Stimulated activated CD8-positive, alpha-beta memory T cell treated with anti-CD3 and anti-CD28 coated beads, Interleukin-7, amount 100 ng/mL, for 1 hour (primary cell): ENCODE data around the gene TAB2.
"Not testable (repeated sequence)": the region's sequence is repeated elsewhere in the genome, so short reads cannot be mapped to it uniquely, and the experiment has no call there.

Experiments
- DNase-seq, 2 donors: peaks; one replicate each; pipeline ENCODE4 v3.0.0-alpha.2; 2020; ENCODE audit warnings: low read depth in 2 of 2

Gene TAB2

DNA sequence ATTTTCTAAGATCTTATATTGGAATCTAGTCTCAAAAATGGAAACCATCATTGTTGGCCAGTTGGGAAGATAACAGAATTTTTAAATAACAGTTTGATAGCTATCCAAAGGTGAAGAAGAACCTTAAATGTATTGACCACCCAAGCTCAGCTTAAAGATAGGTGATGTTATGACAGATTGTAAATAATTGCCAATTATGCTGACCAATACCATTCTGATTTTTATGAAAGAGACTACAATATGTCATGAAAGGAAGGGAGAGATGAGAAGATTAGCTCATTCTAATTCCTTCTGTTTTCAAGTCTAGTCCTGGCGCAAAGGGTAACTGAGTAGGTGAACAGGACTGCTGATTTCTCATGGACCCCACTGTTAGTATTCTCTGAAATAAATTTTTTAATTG is 5.7 kb upstream of the TAB2 start:
- no peak for DNase-seq

DNA sequence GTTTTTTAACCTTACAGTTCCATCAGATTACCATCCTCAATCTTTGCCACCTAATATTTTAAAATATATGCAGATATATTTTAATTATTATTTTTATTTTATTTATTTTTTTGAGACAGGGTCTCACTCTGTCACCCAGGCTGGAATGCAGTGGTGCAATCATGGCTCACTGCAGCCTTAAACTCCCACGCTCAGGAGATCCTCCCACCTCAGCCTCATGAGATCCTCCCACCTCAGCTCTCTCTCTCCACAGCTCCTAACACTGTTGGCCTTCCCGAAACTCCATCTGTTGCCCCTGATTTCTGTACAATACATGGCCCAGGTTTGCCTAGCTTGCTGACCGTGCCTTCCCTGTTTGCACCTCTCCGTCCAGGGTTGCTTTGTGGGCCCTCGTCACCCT is 4.4 kb upstream of the TAB2 start:
- no peak for DNase-seq

DNA sequence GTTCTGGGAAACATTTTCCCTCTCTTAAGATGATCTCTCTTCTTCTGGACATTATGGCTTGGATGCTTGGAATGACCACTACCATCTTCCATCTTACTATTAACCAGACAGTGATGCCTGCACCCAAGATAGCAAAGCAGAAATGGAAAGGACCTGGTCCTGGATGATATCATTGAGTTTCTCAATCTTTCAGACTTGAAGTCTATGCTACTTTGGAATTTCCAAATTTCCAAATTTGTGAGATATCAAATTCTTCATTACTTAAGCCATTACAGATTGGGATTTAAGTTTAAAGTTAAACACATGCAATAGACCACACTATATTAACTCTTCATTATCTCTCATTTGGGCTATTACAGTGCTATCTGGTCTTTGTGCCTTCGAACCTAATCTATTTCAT is 3.7 kb upstream of the TAB2 start:
- DNase-seq: no peak

DNA sequence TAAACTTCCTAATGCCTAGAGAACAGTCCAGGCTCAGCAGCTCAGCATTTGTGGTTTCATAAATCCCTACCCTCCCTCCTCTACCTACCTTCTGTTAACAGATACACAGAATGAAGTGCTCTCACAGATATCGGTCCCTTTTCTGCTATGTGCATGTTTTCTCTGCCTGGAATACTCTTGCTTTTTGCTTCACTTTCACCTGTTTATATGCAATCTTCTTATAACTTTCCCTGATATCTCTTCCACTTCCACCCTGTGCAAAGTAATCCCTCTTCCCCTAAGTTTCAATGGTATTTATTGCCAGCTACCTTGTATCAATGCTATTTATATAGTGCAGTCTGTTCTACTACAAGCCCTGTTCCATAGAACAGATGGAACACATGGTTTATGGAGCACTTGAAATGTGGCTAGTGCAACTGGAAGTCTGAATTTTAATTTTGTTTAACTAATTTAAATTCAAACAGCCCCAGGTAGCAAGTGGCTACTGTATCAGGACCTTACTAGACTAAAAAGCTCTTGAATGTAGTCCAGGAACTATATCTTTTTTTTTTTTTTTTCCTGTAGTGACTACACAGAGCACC is 3.1 kb upstream of the TAB2 start:
- no peak for DNase-seq

DNA sequence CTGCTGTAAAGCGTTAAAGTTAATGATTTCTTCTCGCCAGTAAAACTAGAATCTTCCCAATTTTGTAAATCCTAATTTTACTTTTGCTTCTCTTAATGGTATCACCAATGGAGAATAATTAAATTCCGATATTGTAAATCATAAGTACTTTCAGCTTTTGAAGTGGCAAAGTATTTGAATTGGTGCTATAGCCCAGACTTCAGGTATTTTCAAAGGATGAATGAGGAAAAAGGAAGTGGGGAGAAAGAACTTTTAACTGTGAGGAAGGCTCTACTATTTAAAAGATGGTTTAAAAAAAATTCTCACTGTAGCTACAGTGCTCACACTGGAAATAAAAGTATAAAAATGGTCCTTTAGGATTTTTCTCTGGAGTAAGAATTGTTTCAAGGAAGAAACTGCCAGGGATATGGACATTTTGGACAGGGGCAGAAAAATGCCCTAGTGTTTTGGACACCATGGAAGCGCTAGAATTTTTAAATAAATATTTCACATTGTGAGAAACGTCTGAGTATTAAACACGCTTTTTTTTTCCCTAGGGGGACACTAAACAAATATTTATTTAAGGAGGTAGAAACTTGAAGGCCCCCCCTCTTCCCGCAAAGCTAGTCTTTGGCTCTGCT is 1.3 kb upstream of the TAB2 start:
- no peak for DNase-seq

DNA sequence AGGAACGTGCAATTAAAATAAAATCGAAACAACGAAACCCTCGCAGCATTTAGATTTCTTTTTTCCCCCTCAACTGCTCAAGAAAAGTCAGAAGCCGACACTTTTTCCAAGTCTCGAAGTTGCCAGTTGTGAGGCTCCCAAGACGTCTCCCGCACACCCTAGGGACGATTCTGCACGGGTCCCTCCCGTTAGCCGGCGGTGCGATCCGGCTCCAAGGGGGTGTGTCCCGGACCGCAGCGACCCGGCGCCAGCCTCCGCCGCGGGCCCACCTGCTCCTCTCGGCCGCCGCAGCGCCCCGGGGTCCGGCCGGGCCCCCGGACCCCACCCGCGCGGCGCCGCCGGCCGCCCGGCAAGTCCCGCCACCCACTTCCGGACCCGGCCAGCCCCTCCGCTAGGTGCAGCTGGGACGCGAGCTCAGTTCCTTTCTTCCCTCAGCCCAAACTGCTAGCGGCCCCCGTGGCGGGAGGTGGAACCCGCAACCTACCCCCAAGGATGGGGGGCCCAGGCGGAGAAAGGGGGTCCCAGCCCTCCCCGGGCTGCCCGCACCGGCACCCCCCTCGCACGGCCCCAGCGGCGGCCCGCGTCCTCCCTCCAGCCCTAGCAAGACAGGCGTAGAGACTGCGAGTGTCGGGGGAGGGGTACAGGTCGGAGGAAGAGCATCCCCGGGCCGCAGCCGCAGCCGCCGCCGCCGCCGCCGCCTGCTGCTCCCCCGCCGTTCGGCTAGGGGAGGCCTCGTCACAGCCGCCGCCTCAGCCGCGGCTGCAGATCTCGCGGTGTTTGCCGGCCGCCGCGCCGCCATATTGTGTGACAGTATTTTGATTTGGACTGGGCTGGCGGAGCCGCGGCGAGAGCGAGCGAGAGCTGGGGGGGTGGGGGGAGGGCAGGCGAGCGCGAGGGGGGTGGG is 520 bp upstream of the TAB2 start:
- peak; percentile 73 to 77 for DNase-seq

DNA sequence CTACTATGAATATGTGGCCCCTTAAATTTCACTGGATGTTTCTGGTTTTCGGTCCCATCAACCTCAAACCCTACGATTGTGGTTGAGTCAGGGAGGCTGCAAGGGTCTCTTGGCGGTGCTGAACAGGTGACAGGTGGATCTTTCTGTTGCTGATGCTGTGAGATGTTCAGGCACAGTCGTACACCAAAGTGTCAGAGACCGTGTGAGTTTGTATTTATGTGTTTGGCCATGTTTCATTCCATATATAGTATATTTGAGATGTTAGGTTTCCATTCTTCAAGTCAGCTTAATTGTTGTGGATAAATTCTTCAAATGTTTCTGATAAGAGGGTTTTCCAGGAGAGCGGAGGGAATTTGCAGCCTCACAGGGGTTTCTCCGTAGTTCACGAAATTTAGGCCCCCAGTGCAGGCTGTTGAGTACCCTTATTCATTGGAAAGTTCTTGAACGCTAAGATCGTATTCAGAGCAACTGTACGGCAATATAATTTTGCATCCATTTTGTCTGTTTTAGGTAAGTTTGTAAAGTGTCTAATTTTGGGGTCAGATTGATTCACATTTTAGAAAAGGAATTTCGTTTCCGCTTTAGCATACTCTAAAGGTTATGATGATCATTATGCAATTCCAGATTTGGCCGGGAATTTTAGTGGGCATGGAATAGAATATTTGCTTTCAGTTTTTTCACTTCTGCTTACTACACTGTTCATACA is 1.2 kb downstream of the TAB2 start:
- DNase-seq: peak in 1 of 2 donors; percentile 19

DNA sequence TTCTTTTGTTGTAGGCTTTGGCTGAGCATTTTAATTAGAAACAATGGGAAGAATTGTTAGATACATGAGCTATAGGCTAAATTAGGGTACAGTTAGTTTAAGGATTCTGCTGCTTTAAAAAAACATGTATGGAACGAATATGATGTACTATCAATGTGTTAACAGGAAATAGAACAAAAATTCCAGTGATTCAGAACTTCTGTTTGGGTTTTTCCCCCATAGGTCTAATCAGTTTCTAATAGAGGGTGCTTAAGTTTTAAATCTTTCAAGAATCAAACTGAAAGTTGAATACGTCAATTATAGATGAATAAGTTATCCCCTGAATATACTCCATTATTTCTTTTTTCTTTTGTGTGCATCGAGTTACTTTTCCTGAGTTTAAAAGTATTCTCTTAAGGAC is 1.9 kb downstream of the TAB2 start:
- no peak for DNase-seq

DNA sequence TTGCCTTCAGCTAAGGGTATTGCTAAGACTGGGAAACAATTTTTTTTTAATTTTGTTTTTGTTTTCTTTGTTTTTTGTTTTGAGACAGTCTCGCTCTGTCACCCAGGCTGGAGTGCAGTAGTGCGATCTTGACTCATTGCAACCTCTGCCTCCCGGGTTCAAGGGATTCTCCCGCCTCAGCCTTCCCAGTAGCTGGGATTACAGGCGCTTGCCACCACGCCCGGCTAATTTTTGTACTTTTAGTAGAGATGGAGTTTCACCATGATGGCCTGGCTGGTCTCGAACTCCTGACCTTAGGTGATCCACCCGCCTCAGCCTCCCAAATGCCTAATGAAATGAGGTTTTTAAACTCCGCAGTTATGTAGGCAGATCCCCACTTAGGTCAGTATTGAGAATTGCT is 2.5 kb downstream of the TAB2 start:
- not testable (repeated sequence) for DNase-seq

DNA sequence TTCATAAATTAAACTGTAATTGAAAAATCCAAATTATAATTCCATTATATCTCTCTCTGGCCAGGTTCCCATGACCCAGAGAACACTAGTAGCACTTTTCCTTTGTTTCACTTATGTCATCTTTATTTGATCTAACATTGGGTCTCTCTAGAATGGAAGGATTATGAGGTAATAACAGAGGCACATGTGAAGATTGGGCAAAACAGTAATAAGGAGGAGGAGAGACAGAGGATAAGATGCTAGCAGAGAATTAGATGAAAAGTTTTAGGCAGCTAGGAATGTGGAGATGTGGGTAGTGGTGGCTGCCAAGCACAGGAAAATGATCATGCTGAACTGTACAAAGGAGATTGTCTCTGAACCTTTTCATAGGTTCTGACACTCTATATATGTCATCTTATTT is 3.3 kb downstream of the TAB2 start:
- no peak for DNase-seq

DNA sequence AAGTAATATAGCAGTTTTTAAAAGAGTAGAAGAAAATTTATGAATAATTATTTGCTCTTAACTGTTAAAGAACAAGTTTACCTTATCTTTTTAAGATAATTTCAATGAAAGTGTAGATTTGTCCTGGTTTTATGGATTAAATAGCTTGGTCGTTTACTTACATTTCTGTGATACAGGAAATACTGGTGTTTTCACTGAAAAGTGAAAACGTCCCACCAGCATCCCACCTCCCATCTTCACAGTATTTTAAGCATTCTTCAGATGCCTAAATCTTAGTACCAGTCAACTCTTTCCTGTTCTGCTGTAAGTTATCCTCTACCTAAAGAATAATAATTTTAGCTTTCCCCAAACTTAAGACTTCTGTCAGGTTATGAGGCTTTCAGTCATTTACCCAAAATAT is 5.8 kb downstream of the TAB2 start:
- DNase-seq: no peak

DNA sequence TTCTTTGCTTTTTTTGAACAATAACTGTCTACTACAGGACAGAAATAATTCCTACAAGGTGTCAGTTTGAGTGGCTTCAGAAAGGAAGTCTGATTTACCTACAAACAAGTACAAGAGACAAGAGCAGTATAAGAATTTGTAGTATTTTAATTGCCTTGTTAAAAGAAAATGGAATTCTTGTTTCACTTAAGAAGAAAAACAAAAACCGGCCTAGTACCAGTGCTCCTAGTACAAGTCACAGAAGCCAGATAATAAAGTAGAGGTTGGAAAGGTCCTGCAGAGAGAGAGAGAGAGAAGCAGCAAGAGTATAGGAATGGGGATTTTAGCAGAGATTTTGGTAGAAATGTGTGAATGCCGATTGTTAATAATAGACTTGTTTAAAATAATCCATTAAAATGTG is 6.4 kb downstream of the TAB2 start:
- DNase-seq: no peak

DNA sequence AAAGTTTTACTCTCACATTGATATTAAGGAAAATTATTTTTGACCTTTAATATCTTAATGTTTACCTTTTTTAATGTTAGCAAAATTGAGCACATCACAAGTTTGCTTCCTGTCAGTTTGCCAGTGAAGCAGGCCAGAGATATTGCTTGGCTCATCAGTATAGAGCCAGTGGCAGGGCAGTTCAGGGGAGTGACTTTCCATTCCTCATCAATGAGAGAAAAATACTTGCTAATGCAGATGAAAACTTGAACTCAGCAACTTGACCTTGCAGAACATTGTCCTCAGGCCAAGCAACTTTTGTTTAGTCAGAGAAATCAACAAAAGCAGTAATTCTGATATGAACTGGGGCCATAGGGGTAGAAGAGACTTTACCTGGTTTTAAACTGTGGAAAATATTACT is 6.9 kb downstream of the TAB2 start:
- no peak for DNase-seq

DNA sequence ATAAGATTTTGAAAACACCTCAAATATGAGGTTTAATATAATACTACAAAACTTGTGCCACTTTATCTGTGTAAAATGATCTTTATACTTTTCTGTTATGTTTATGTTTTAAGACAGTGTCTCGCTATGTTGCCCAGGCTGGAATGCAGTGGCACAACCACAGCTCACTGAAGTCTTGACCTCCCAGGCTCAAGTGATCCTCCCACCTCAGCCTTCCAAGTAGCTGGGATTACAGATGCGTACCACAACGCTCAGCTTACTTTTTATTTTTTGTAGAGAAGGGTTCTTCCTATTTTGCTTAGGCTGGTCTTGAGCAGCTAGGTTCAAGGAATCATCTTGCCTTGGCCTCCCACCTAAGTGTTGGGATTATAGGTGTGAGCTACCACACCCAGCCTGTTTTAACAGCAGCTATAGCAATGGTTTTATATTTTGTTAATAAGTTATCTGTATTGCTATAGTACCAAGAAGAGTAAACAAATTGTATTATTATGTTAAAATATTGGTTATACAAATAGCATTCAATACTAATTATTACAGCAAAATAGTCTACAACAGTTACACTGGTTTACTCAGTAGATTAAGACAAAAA is 8.2 kb downstream of the TAB2 start:
- DNase-seq: no peak

DNA sequence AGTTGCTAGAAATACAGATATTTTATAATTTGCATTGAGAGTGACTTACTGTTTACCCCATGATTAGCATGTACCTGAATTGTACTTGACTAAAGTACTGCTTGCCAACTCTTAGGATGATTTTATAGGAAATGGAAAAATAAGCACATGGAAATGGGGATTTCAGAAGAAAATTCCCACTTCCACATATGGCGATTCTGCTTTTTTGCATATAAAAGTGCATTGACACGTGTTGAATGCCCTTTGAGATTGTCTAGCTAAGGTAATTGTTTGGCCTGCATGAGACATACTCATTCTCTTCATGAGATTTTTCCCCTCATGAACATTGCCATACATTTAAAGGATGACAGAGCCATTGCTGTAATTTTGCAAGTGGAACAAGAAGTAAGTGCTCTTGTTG is 10.1 kb downstream of the TAB2 start:
- no peak for DNase-seq

DNA sequence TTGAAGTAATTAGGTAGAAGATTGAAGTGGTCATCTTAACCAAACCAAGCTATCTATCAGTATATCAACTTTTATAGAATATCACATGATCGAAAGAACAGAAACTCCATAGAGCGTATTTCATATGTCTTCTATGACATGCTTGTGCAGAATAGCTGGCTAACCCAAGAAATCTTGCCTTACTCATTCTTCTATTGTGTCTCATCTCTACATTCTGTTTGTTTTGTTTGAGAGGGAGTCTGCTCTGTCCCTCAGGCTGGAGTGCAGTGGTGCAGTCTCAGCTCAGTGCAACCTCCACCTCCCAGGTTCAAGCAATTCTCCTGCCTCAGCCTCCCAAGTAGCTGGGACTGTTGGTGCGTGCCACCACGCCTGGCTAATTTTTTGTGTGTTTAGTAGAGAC is 10.6 kb downstream of the TAB2 start:
- DNase-seq: no peak

DNA sequence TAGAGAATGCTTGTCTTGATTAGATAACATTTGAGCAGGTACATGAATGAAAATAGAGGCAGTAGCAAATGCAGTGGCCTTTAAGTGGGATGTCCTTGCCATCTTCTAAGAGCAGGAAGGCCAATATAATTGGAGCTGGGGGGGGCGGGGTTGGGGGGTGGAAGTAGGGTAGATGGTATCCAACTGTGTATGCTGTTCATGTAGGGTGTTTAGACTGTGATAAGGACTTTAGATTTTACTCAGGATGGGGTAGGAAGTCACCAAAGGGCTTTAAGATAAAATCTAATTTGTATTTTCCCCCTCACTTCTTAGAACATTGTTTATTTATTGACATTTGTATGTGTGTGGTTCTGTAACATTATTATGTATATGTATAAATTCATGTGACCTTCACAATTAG is 12.0 kb downstream of the TAB2 start:
- DNase-seq: no peak

DNA sequence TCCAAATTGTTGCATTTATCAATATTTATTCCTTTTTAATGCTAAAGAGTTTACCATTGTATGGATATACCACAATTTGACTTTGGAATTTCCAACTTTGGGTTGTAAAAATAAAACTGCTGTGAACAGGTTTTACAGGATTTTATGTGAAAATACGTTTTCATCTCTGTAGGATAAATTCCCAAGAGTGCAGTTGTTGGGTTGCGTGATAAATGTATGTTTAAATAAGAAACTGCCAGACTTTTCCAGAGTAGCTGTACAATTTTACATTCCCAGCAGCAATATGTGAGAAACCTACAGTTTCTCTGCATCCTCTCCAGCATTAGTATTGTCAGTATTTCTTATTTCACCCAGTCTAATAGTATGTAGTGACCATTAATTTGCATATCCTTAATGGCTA is 12.6 kb downstream of the TAB2 start:
- no peak for DNase-seq

DNA sequence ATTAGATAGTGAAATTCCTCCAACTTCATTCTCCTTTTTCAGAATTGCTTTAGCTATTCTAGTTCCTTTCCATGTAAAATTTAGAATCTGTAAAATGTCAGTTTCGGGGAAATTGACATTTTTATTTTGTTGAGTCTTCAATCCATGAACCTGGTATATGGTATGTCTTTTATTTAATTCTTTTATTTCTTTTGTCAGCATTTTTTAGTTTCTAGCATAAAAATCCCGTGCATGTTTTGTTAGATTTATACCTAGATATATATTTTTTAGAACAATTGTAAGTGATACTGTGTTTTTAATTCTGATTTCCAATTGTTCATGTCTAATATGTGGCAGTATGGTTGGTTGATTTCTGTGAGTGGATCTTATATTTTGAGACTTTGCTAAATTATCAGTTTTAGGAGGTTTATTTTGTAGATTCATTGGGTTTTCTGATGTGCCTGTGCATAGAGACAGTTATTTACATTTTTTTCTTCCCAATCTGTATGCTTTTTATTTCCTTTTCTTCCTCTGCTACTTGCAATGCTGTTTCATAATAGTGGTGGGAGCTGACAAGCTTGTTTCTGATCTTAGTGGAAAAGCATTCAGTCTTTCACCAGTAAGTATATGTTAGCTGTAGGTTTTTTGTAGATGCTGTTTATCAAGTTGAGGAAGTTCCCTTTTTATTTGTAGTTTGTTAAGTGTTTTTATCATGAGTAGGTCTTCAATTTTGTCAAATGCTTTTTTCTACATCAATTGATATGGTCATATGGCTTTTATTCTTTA is 13.7 kb downstream of the TAB2 start:
- no peak for DNase-seq

DNA sequence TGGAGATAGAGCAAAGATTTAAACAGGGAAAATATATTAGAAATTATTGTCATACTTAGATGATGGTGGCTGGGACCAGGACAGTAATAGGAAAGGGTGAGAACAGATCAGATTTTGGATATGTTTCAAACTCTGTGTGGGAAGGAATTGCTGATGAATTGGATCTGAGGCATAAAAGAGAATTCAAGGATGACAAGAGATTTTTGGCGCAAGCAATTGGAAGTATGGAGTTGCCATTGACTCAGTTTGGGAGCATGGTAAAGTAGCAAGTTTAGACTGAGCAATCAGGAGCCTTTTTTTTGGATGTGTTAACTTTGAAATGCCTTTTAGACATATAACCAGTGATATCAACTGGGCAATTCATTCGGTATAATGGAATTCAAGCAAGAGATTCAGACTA is 14.4 kb downstream of the TAB2 start:
- no peak for DNase-seq

DNA sequence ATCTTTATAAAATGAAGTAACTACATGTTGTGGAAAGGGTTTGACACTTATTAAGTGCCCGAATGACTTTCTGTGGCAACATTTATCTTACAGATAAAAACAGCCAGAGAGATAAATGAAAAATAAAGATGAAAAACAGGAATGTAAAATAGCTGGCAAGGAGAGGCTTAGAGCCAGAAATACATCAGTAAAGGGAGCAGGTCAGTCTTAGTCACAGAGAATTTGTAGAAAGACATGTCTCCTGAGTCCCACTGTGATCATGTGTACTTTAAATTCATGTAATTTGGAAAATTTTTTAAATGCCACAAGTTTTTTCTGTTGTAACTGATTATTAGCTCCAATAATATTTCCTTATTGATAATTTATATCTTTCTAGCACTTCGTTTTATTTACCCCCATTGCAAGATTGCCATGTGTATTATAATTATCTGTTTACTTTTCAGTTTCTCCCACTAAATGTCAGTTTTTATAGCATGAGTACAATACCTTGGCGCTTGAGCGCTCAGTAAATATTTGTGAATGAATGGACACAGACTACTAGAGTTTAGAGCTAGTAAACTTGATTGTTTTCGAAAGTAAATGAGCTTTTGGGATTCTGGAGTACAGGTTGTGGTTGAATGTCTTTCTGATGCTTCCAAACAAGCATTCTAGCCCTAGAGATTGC is 15.2 kb downstream of the TAB2 start:
- no peak for DNase-seq
